GM18520 (cell line): ENCODE data around the gene DUSP14.

Source experiments
- ATAC-seq: cut with Tn5 transposase; IDR thresholded peaks from one replicate; pipeline ENCODE4 v1.9.1; 2021; ENCODE audit not compliant: unreplicated experiment

Gene DUSP14

GRCh38 chr17:37553401-37553966 is 63.8 kb downstream of the DUSP14 start:
- ATAC-seq, result no peak

GRCh38 chr17:37555386-37555785 is 65.7 kb downstream of the DUSP14 start:
- ATAC-seq, result no peak

- no peak for ATAC-seq
These were observed 67.8 kb downstream of the DUSP14 start for GRCh38 chr17:37557482-37557881.

- no peak for ATAC-seq
These were observed 68.6 kb downstream of the DUSP14 start for GRCh38 chr17:37558299-37558698.

GRCh38 chr17:37562016-37562745 is 72.5 kb downstream of the DUSP14 start:
- no peak for ATAC-seq
